Duodenal mucosa (tissue), 2 donors: ENCODE measurements around the gene PIPOX.
A peak's percentile ranks its signal among the peaks of the same experiment; 100 is the strongest.

Experiments used
- H3K27ac ChIP-seq: one replicate; pipeline ENCODE4 v1.7.0; 2013; ENCODE audit warnings: low read depth, low read length
- H3K27me3 ChIP-seq, 2 donors: one replicate each; pipeline ENCODE4 v1.7.0; 2013; ENCODE audit warnings: low read length in 2 of 2, control low read depth in 1 of 2; ENCODE audit not compliant: insufficient read depth in 2 of 2, control insufficient read depth in 1 of 2
- H3K36me3 ChIP-seq, 2 donors: one replicate each; pipeline ENCODE4 v1.7.0; 2013; ENCODE audit warnings: low read length in 2 of 2, control low read depth in 1 of 2; ENCODE audit not compliant: insufficient read depth in 2 of 2, control insufficient read depth in 1 of 2
- H3K4me1 ChIP-seq, 2 donors: one replicate each; pipeline ENCODE4 v1.7.0; 2013; ENCODE audit warnings: low read length in 2 of 2, control low read depth in 1 of 2; ENCODE audit not compliant: insufficient read depth in 2 of 2, control insufficient read depth in 1 of 2
- H3K4me3 ChIP-seq, 2 donors: one replicate each; pipeline ENCODE4 v1.7.0; 2013; ENCODE audit warnings: low read length in 2 of 2, low read depth in 1 of 2
- H3K9ac ChIP-seq, 2 donors: one replicate each; pipeline ENCODE4 v1.7.0; 2013; ENCODE audit warnings: low read length in 2 of 2, low read depth in 1 of 2
- H3K9me3 ChIP-seq, 2 donors: one replicate each; pipeline ENCODE4 v1.7.0; 2013; ENCODE audit warnings: low read length in 2 of 2, control low read depth in 1 of 2; ENCODE audit not compliant: control insufficient read depth in 1 of 2

PIPOX gene

GRCh38 chr17:29037739-29038084 lies 5.2 kb upstream of the PIPOX start:
- no peak overlapping the region for H3K9ac ChIP-seq
- H3K4me3 ChIP-seq: no peak overlapping the region
- no peaks in the 10 kb centered on the region for H3K36me3 ChIP-seq
- no peak overlapping the region for H3K27ac ChIP-seq
- peaks cover 10% of the 10 kb centered on the region in 2 donors for H3K27me3 ChIP-seq
- peaks cover 6 to 8% of the 10 kb centered on the region in 2 donors for H3K9me3 ChIP-seq
- H3K4me1 ChIP-seq: peaks cover 4 to 6% of the 10 kb centered on the region in 2 donors

GRCh38 chr17:29038085-29038795 lies 4.7 kb upstream of the PIPOX start:
- Histone ChIP-seq H3K27me3 (peaks cover 5 to 10% of the 10 kb centered on the region in 2 donors), H3K4me3 (no peak overlapping the region), H3K36me3 (no peaks in the 10 kb centered on the region), H3K4me1 (peaks cover 9 to 11% of the 10 kb centered on the region in 2 donors), H3K9ac (no peak overlapping the region), H3K27ac (no peak overlapping the region), H3K9me3 (peaks cover 6 to 8% of the 10 kb centered on the region in 2 donors)

- Histone ChIP-seq H3K4me3 (no peak overlapping the region), H3K36me3 (no peaks in the 10 kb centered on the region), H3K9ac (no peak overlapping the region), H3K27ac (no peak overlapping the region), H3K4me1 (peaks cover 16 to 18% of the 10 kb centered on the region in 2 donors), H3K9me3 (peaks cover 0 to under 1% of the 10 kb centered on the region in 2 donors), H3K27me3 (peaks cover 4 to 10% of the 10 kb centered on the region in 2 donors)
Observed at GRCh38 chr17:29039764-29040598, 3.0 kb upstream of the PIPOX start.

GRCh38 chr17:29041091-29041490 lies 1.9 kb upstream of the PIPOX start:
- no peak overlapping the region for H3K4me3 ChIP-seq
- no peak overlapping the region for H3K9ac ChIP-seq
- no peaks in the 10 kb centered on the region for H3K9me3 ChIP-seq
- H3K36me3 ChIP-seq: no peaks in the 10 kb centered on the region
- H3K27me3 ChIP-seq: peaks cover 4 to 7% of the 10 kb centered on the region in 2 donors
- H3K4me1 ChIP-seq: peaks cover 18 to 21% of the 10 kb centered on the region in 2 donors
- no peak overlapping the region for H3K27ac ChIP-seq

GRCh38 chr17:29041571-29041970 lies 1.4 kb upstream of the PIPOX start:
- Histone ChIP-seq H3K27ac (no peak overlapping the region), H3K9me3 (no peaks in the 10 kb centered on the region), H3K36me3 (no peaks in the 10 kb centered on the region), H3K27me3 (peaks cover 2% of the 10 kb centered on the region in 2 donors), H3K9ac (no peak overlapping the region), H3K4me1 (peaks cover 18 to 26% of the 10 kb centered on the region in 2 donors), H3K4me3 (no peak overlapping the region)

GRCh38 chr17:29042026-29042678 lies 789 bp upstream of the PIPOX start:
- H3K9ac ChIP-seq: no peak overlapping the region
- H3K9me3 ChIP-seq: no peaks in the 10 kb centered on the region
- H3K27me3 ChIP-seq: no peaks in the 10 kb centered on the region
- H3K4me1 ChIP-seq: peaks cover 18 to 26% of the 10 kb centered on the region in 2 donors
- H3K4me3 ChIP-seq: no peak overlapping the region
- no peak overlapping the region for H3K27ac ChIP-seq
- no peaks in the 10 kb centered on the region for H3K36me3 ChIP-seq

- H3K4me1 ChIP-seq: peaks cover 18 to 26% of the 10 kb centered on the region in 2 donors
- no peaks in the 10 kb centered on the region for H3K9me3 ChIP-seq
- peak overlapping the region; percentile 35 to 54 for H3K4me3 ChIP-seq
- no peaks in the 10 kb centered on the region for H3K27me3 ChIP-seq
- H3K9ac ChIP-seq: no peak overlapping the region
- no peak overlapping the region for H3K27ac ChIP-seq
- H3K36me3 ChIP-seq: no peaks in the 10 kb centered on the region
Observed at GRCh38 chr17:29043539-29044145, 701 bp downstream of the PIPOX start.

- H3K27me3 ChIP-seq: no peaks in the 10 kb centered on the region
- H3K4me1 ChIP-seq: peaks cover 18 to 26% of the 10 kb centered on the region in 2 donors
- H3K27ac ChIP-seq: no peak overlapping the region
- no peaks in the 10 kb centered on the region for H3K36me3 ChIP-seq
- no peaks in the 10 kb centered on the region for H3K9me3 ChIP-seq
- no peak overlapping the region for H3K4me3 ChIP-seq
- H3K9ac ChIP-seq: no peak overlapping the region
Observed at GRCh38 chr17:29045026-29045425, 2.1 kb downstream of the PIPOX start.

- Histone ChIP-seq H3K27ac (no peak overlapping the region), H3K9me3 (no peaks in the 10 kb centered on the region), H3K4me3 (peak overlapping the region in 1 of 2 donors; percentile 2), H3K36me3 (no peaks in the 10 kb centered on the region), H3K9ac (no peak overlapping the region), H3K4me1 (peaks cover 18 to 26% of the 10 kb centered on the region in 2 donors), H3K27me3 (no peaks in the 10 kb centered on the region)
Observed at GRCh38 chr17:29045734-29046472, 3.0 kb downstream of the PIPOX start.
